BJ (cell line): ENCODE results near the gene UBE2L3. TPM values are rescaled to one million over a fixed set of nuclear protein-coding genes. Genes with fewer than 3 reads are reported as not detected.

Experiments used
- CTCF ChIA-PET: fragments of 350-600 bp; formaldehyde crosslinking; extraction: SDS; loops from one replicate; lab custom pipeline; 2021; ENCODE audit warnings: antibody characterized with exemption, inconsistent platforms; lab: Yijun Ruan, JAX
- POLR2A ChIA-PET: fragments of 300-600 bp; sonication (Branson Sonifier 250); formaldehyde crosslinking; extraction: SDS; loops from one replicate; lab custom pipeline; 2021; ENCODE audit warnings: antibody characterized with exemption; lab: Charles Lee
- DNase-seq: peaks from one replicate; pipeline ENCODE4 v3.0.0-alpha.2; 2011; ENCODE audit warnings: low read depth
- H3K27me3 ChIP-seq: 2 replicates; pipeline ENCODE4 v1.6.0; 2011; ENCODE audit warnings: low read length; ENCODE audit not compliant: control insufficient read depth, insufficient read depth
- H3K36me3 ChIP-seq: 2 replicates; pipeline ENCODE4 v1.5.1; 2011; ENCODE audit warnings: low read length; ENCODE audit not compliant: control insufficient read depth, insufficient read depth
- H3K4me3 ChIP-seq: 2 replicates; pipeline ENCODE4 v1.5.1; 2011; ENCODE audit warnings: low read depth, mild to moderate bottlenecking, control low read depth, low read length
- polyA plus RNA-seq: library from polyadenylated mRNA; depleted of rRNA; stranded (reverse); fragments of >200 nt; gene quantifications from 2 replicates; pipeline ENCODE4 v1.2.3, GENCODE V29; 2011
- TF ChIP-seq, protein P1 (sequence below): IDR thresholded peaks from 2 replicates; pipeline ENCODE4 v1.5.1; 2011; ENCODE audit warnings: low read depth, mild to moderate bottlenecking, control low read depth, inconsistent platforms, low read length, moderate library complexity; ENCODE audit not compliant: insufficient read depth

The UBE2L3 gene
- polyA plus RNA-seq, 1 experiment, result 47.3 TPM

DNA sequence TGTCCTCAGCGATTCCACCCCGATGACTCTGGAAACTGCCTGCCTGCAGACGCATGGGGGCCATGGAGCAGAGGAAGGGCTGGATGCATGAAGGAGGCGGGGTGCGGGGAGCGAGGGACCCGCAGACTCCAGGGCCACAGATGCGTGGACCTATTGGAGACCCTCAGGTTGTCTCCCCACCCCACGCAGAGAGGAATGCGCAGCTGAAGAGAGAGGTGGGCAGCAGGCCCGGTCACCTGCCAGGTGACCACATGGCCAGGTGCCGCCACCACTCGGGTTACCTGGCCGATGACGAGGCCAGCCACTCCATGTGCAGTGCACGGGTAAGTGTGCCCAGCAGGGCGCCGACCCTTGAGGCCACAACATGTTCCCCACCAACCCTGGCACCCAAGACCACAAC is 65.4 kb downstream of the UBE2L3 start:
- CTCF ChIA-PET, result interaction anchor here (0.6 to 9.3 kb wide), 4 partner anchors 10 to 28 kb away, joined by 3 to 71 read pairs (median 30); partner anchors contain the start of gene SDF2L1
- peaks cover 3% of the 10 kb centered on the region for H3K36me3 ChIP-seq
- no peak overlapping the region for H3K4me3 ChIP-seq
- POLR2A ChIA-PET, result no interaction called here
- no peak for DNase-seq
- TF ChIP-seq, protein P1, sequence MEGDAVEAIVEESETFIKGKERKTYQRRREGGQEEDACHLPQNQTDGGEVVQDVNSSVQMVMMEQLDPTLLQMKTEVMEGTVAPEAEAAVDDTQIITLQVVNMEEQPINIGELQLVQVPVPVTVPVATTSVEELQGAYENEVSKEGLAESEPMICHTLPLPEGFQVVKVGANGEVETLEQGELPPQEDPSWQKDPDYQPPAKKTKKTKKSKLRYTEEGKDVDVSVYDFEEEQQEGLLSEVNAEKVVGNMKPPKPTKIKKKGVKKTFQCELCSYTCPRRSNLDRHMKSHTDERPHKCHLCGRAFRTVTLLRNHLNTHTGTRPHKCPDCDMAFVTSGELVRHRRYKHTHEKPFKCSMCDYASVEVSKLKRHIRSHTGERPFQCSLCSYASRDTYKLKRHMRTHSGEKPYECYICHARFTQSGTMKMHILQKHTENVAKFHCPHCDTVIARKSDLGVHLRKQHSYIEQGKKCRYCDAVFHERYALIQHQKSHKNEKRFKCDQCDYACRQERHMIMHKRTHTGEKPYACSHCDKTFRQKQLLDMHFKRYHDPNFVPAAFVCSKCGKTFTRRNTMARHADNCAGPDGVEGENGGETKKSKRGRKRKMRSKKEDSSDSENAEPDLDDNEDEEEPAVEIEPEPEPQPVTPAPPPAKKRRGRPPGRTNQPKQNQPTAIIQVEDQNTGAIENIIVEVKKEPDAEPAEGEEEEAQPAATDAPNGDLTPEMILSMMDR, result no peak
- H3K27me3 ChIP-seq, result no peaks in the 10 kb centered on the region

DNA sequence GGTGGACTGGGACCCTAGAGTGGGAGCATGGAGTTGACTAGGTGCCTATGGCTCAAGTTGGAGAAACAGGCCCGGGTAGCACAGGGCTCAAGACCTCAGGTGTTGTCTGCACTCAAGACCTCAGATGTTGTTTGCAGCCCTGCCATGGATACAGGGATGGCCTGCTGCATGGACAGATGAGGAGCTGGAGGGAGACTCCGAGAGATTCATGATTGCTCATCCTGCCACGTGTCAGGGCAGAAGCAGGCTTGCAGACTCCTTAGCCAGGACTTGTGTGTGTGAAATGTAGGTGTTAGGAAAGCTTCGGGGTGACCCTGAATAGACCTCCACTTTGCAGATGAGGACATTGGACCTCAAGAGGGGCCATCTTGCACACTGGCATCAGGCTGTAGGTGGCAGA is 66.0 kb downstream of the UBE2L3 start:
- CTCF ChIA-PET, result interaction anchor here (1.0 to 9.3 kb wide), 3 partner anchors 9 to 20 kb away, joined by 3 to 71 read pairs (median 56); partner anchors contain the start of gene SDF2L1

GRCh38 chr22:21634081-21634480 is 66.6 kb downstream of the UBE2L3 start:
- no peak for DNase-seq
- CTCF ChIA-PET, result interaction anchor here (1.0 to 9.3 kb wide), 3 partner anchors 8 to 20 kb away, joined by 3 to 71 read pairs (median 56); partner anchors contain the start of gene SDF2L1
- TF ChIP-seq, protein P1, result no peak
- Histone ChIP-seq H3K36me3 (no peaks in the 10 kb centered on the region), H3K4me3 (no peak overlapping the region), H3K27me3 (no peaks in the 10 kb centered on the region)
- POLR2A ChIA-PET, result no interaction called here

More for the DNA sequence above, 66.0 kb downstream of the UBE2L3 start:
- POLR2A ChIA-PET, result no interaction called here
- Histone ChIP-seq H3K27me3 (no peaks in the 10 kb centered on the region), H3K4me3 (no peak overlapping the region), H3K36me3 (no peaks in the 10 kb centered on the region)
- no peak for DNase-seq
- TF ChIP-seq, protein P1, result no peak

DNA sequence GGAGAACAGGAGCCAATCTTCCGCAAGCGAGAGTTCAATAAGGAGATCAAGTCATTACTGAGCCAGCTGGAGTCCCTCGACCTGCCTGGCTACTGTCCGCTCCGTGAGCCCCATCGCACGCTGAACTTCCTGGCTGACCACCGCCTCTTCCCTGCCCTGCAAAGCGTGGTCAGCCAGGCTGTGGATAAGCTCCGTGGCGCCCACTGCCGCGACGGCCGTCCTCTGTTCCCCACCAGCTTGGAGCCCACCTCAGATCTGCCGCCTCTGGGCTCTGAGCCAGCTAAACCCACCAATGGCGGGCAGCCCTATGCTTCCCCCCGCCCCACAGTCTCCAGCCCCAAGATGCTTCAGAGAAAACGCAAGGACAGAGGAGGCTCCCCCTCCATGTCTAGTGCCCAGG is 67.3 kb downstream of the UBE2L3 start:
- ChIA-PET POLR2A (no interaction called here), CTCF (interaction anchor here (9.0 to 9.3 kb wide), 2 partner anchors 8 to 12 kb away, joined by 56 to 71 read pairs; partner anchors contain the start of gene SDF2L1)
- no peak for DNase-seq
- TF ChIP-seq, protein P1, result no peak
- no peak overlapping the region for H3K4me3 ChIP-seq
- no peaks in the 10 kb centered on the region for H3K27me3 ChIP-seq
- no peaks in the 10 kb centered on the region for H3K36me3 ChIP-seq

DNA sequence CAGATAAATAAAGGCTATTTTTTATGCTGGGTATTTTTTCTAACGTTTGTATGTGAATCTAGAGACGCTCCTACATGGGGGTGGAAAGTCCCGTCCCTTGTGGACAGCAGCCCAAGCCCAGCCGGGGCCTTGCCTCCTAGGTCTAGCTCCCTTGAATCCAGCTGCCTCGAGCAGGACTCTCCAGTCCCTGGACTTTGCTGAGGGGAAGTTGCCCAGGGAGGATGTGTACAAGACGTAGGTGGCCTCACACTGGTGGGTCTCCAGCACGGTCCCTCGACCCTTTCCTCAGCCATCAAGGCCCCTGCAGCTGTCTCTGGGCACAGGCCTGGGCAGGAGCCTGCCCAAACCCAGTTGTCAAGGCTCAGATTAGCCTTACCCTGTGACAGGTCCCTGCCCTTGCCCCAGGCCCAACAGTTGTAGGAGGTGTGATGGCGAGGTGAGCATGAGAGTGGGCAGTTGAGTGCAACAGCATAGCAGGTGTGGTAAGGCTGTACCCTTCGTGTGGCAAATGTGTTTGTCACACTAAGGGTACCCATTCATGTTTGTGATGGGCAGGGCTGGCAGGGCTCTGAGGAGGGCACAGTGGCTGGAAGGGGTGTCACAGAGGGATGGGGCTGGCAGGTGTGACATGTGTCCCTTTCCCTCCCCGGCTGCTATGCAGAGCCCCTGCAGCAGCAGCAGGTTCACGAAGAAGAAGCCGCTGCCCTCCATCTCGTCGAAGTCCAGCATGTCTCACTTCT is 68.4 kb downstream of the UBE2L3 start:
- TF ChIP-seq, protein P1, result no peak

More for the DNA sequence above, 68.4 kb downstream of the UBE2L3 start:
- CTCF ChIA-PET, result interaction anchor here (1.1 to 9.3 kb wide), 2 partner anchors 11 to 13 kb away, joined by 3 to 56 read pairs; no protein-coding TSS in a partner anchor
- DNase-seq, result no peak
- H3K27me3 ChIP-seq, result no peaks in the 10 kb centered on the region
- POLR2A ChIA-PET, result no interaction called here
- H3K4me3 ChIP-seq, result no peak overlapping the region
- no peaks in the 10 kb centered on the region for H3K36me3 ChIP-seq
